NT2/D1 (cell line): ENCODE measurements around the gene WFDC2.

ENCODE experiments used
- SUZ12 ChIP-seq: IDR thresholded peaks from 2 replicates; pipeline ENCODE4 v1.6.1; 2011; ENCODE audit not compliant: insufficient read length, insufficient read depth; ENCODE audit errors: extremely low read depth
- YY1 ChIP-seq: IDR thresholded peaks from 2 replicates; pipeline ENCODE4 v1.6.1; 2011; ENCODE audit not compliant: insufficient read length, insufficient read depth
- ZNF274 ChIP-seq: IDR thresholded peaks from 2 replicates; pipeline ENCODE4 v1.6.1; 2011; ENCODE audit warnings: mild to moderate bottlenecking, low read depth, low read length

- no peak for TF ChIP-seq YY1
- no peak for TF ChIP-seq ZNF274
- TF ChIP-seq SUZ12 = no peak
These were observed 45.8 kb downstream of the WFDC2 start, which contains the start of gene SPINT3 for GRCh38 chr20:45515147-45515913.
